ENCODE data around the gene VPS51.

The VPS51 gene

DNA sequence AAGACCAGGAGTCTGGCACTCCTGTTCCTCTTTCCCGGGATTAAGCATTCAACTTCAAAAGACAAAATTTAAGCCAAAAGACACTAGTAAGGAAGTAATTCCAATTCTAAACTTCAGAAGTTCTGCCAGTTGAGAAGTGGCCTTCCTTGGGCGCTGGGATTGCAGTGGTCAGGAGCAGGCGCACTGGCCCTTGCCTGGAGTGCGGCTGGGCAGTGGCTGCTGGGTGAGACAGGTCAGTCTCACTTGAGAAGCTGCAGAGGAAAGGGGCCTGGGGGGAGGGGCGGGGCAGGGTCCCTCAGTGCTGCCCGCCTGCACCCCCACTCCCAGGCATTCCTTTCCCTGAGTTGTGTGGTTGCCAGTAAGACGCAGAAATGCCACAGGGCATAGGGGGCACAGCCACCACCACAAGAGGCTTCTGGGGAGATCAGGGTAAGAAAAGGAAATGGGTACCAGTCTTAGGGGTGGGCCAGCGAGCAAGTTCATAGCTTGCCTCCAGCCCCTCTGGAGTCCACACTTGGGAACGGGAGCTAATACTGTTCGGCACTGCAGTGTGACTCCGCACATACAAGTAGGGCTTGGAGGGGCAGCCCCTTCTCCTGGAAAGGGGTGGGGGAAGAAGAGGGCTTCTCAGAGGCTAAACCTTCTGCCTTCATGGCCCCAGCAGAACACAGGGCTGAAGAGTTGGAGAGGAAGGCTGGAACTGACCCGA lies 31.6 kb downstream of the VPS51 start:
- TF ChIP-seq ZNF274 (IDR thresholded peaks at IDR 0.05; ENCODE audit: low read depth, low read length): no peak
- H3K4me3 ChIP-seq (ENCODE audit: low read length): no peak overlapping the region

DNA sequence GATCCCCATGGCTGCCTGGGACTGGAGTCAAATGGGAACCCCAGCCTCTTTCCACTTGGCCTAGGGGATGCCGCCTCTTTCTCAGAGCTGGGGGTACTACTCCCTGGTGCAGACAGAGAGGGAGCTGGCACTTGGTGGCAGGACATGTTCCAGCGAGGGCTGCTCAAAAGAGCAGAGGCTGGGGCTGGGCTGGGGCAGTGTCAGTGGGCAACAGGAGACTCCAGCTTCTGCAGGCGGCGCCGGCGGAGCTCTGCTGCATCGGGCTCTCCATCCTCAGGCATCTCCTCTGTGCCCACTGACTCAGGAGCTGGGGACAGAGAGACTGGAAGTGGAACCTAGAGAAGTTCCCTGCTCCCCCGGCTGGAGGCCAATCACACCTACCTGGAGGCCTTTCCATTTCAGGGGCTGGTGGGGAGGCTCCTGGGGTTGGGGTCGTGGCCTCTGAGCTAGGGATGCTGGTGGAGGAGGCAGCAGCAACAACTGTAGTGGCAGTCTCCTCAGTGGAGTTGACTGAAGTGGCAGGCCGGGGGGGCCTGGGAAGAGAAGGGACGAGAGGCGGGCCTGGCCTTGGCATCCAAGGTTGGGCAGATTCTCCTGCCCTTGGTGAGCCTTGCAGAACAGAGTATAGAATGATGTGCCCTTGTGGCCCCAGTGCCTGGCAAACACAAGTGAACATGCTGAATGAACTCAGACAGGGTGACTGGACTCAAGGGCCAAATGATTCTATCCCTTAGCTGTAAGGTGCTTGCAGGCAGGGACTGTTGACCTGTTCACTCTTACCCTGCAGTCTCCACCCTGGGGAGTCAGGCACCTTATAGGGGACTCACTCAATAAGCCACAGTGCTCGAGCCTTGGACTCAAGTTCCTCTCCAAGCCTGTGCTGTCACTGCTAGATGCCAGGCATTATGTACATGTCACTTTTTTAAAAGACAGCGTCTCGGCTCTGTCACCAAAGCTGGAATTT lies 32.5 kb downstream of the VPS51 start:
- no peak for TF ChIP-seq ZNF274 (IDR thresholded peaks at IDR 0.05; ENCODE audit: low read depth, low read length)

GRCh38 chr11:65129649-65130441 lies 33.8 kb downstream of the VPS51 start:
- TF ChIP-seq ZNF274 (IDR thresholded peaks at IDR 0.05; ENCODE audit: low read depth, low read length): no peak
- H3K4me3 ChIP-seq (ENCODE audit: low read length): no peak overlapping the region

More for the DNA sequence above, 32.5 kb downstream of the VPS51 start:
- no peak overlapping the region for H3K4me3 ChIP-seq (ENCODE audit: low read length)

DNA sequence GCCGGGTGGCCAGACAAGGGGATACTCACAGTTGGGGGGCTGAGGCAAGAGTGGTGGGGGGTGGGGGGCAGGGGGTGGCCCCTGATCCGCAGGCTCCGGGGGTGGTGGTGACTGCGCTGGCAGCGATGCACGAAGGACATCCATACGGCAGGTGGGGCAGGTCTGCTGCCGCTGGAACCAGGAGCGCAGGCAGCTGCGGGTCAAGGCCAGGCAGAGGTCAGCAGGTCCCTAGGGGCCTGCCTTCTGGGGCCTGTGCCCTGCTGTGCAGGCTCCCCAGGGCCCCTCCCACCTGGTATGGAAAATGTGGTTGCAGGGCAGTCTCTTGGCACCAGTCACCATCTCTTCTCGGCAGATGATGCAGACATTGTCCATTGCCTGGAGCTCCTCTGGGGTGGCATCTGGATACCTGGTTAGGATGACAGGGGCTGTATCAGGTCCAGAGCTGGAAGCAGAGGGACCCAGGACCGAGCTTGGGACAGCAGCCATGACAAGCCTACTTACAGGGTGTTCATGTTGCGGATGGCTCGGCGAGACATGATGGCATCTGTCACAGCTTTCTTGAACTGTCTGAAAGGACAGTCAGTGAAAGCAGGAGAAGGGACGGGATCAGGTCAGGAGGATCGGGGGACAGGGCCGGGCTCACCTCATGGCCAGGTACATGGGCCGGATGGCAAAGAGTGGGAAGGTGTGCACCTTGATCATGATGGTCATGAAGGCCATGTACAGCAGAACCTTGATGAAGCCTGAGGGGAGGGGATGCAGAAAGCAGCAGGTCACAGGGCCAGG lies 34.8 kb downstream of the VPS51 start:
- TF ChIP-seq ZNF274 (IDR thresholded peaks at IDR 0.05; ENCODE audit: low read depth, low read length): no peak
- no peak overlapping the region; the same call in 1 of the 2 replicates for H3K4me3 ChIP-seq (ENCODE audit: low read length)

DNA sequence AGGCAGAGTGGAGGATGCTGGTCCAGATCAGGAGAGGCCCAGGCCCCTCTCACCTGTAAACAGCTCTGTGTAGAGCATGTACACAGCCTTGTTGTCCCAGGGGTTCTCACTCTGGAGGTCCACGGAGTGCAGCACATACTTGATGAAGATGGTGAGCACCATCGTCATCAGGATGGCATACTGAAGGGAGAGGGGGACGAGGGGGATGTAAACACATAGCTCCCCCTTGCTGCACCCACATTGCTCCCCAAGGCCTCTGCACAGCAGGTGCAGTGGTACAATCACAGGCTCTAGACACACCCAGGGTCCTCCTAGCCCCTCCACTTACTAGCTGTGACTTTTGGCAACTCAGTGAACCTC lies 35.4 kb downstream of the VPS51 start:
- H3K4me3 ChIP-seq (ENCODE audit: low read length): peak overlapping the region; percentile 94; the same call in 1 of the 2 replicates
- TF ChIP-seq ZNF274 (IDR thresholded peaks at IDR 0.05; ENCODE audit: low read depth, low read length): no peak

- TF ChIP-seq ZNF274 (IDR thresholded peaks at IDR 0.05; ENCODE audit: low read depth, low read length): no peak
- H3K4me3 ChIP-seq (ENCODE audit: low read length): peak overlapping the region; percentile 94; the same call in 1 of the 2 replicates
Measured at GRCh38 chr11:65131895-65132237, 35.9 kb downstream of the VPS51 start.

DNA sequence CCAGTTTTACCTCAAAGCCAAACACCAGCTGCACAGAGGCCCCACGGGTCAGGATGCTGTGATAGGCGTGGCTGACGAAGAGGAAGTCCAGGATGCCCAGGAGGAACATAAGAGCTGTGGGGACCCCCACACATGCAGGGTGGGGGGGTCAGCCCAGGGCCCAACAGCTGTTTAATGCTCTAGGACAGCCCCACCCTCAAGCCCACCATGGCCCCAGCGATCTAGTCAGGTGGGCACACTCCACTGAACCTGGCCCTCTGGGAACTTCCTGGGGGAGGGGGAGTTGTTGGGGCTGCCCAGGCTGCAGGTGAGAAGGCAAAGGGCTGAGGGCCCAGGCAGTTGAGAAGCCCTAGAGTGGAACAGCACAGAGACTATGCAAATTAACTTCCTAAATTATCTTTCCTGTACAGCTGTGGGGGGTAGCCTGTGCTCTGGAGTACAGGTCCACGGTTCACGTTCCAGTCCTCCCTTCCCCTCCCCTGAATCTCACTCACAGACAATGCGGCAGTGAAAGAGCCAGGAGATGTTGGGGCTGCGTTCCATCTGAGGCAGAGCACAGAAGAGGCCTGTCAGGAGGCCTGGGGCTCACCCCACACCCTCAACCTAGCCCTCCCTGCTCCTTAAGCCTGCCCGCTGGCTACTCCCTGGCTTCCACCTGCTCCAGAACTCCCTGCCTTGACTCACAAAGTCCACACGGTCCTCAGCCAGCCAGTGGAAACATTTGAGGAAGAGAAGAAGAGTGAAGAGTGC lies 36.4 kb downstream of the VPS51 start:
- H3K4me3 ChIP-seq (ENCODE audit: low read length): peak overlapping the region; percentile 94; the same call in 1 of the 2 replicates
- TF ChIP-seq ZNF274 (IDR thresholded peaks at IDR 0.05; ENCODE audit: low read depth, low read length): no peak

DNA sequence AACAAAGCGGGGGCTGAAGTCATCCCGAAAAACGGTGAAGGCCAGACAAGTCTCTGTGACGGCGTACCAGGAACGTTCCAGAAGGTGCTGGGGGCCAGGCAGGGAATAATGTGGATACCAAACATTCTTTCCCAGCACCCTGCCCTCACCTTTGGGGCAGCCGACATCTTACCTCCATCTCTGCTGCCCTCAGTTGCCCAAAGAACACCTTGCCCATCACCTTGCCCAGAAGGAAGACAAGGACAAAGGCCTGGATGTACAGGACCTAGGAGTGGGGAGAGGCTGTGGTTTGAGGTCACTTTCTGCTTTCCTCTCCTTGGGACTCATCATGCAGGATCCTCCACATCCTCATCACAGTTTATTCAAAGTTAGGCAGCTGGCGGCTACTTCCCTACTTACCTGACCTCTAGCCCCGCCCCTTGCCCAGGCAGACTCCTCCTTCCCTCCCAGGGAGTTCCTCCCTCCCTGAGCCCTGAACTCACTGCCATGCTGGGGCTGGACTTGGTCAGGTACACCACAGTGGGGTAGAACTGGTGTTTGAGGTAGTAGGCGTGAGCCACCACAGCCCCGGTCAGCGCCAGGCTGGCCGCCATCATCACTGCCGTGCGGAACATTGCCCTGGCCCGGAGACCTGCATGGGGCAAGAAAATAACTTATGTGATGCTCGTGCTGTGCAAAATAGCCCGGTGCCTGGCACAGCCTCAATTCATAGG lies 37.1 kb downstream of the VPS51 start:
- no peak for TF ChIP-seq ZNF274 (IDR thresholded peaks at IDR 0.05; ENCODE audit: low read depth, low read length)
- peak overlapping the region; percentile 94 for H3K4me3 ChIP-seq (ENCODE audit: low read length)

DNA sequence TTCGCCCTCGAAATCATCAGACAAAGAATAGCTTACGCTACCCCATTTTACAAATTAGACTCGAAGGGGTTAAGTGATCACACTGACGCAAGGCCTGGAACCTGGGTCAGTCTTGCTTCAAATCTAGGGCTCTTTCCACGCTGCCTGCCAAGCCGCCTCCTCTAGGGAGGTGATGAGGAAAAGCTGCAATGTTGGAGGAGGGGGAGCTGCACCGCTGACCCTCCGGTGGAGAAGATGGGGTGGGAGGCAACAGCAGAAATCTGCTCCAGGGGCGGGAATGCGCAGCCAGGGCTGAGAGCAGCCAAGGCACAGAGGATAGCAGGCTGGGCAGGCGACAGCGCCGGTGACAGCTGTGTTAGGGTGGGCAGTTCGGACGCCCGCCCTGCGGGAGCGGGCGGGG lies 37.7 kb downstream of the VPS51 start:
- H3K4me3 ChIP-seq (ENCODE audit: low read length): peak overlapping the region; percentile 94
- TF ChIP-seq ZNF274 (IDR thresholded peaks at IDR 0.05; ENCODE audit: low read depth, low read length): no peak

DNA sequence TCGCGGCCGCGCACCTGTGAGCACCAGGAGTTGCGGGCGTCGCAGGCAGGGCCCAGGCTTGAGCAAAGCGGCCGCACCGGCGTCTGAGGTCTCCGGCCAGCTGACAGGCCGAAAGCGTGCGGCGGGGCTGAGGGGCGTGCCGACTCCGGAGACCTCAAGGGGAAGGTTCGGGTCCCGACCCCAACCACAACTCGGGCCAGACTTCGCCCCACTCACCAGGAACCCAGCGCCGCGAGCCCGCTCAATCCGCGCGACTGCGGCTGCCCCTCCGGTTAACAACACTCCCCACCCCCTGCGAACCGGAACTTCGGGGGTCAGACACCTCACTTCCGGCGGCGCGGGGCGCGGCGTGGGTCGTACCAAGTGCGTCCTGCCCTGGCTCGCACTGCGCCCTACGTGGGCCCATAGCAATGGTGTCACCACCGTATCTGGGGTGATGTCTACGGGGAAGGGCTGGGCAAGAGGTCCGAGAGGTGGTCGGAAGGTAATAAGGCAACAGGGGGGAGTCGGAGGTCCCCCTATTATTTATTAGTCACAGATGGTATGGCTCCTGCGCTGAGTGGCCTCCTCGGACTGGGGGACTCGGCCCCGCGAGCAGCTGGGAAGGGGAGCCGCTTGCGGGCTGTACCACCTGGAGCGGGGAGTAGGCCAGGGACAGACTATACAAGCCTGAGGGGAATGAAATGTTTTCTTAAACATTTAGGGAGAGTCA lies 38.4 kb downstream of the VPS51 start, which contains the start of gene SYVN1:
SYVN1 (minus strand) TSS at position 280 of the 712 bp plus-strand sequence. CDS start 918 bp downstream, outside the sequence.
- peak within 1 kb of the TSS; percentile 94 for H3K4me3 ChIP-seq (ENCODE audit: low read length)
- no peak for TF ChIP-seq ZNF274 (IDR thresholded peaks at IDR 0.05; ENCODE audit: low read depth, low read length)

DNA sequence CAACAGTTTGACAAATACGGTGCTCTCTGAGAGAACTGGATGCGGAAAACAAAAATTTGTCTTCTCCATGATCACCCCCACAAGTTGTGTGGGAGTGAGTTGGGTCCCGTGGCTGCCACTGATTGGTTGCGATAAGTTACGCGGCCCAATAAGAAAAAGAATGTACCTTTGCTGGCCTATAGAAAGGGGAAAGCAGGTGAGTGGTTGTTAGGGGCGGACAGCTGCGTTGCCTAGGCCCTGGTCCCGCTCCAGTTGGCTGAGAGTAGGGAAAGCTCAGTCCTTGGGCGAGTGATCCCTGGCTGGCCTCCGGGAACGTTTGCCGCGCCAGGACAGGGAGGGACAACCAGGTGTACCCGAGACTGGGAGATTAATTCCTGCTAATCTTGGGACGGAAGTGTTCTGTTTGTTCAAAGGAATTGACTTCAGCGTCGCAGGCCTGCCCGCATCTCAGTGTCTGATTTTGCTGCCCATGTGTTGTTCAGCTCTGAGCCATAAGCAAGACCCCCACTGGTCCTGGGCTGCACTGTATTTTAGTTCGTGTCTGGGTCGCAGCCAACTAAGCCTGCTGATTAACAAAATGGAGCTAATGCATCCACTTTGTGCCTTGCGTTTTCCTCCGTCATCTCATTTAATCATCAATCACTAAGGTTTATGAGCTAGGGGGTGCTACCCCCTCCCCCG lies 39.1 kb downstream of the VPS51 start:
- TF ChIP-seq ZNF274 (IDR thresholded peaks at IDR 0.05; ENCODE audit: low read depth, low read length): no peak
- peak overlapping the region; percentile 94; the same call in 1 of the 2 replicates for H3K4me3 ChIP-seq (ENCODE audit: low read length)

Measured in GM08714 (cell line).